Measurements from ENCODE around the gene SCLT1.

SCLT1 gene

DNA sequence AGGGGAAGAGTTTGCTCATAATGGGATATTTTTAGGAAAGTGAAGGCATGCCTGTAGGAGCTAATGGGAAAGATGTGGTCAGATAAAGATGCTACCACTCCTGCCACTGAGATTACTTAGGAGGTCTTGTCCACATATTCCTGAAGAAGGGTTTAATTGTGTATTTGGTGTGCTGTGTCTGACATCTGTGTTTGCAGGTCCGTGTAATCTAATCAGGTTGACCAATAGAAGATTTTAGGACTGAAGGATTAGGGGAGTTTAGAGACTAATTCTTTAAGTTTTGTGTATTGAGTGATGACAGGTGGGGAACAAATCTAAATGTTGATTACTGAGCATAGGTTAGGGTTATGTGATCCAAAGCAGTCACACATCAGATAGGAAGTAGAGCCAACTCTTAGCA lies 226.6 kb downstream of the SCLT1 start:
- no peak for DNase-seq

DNA sequence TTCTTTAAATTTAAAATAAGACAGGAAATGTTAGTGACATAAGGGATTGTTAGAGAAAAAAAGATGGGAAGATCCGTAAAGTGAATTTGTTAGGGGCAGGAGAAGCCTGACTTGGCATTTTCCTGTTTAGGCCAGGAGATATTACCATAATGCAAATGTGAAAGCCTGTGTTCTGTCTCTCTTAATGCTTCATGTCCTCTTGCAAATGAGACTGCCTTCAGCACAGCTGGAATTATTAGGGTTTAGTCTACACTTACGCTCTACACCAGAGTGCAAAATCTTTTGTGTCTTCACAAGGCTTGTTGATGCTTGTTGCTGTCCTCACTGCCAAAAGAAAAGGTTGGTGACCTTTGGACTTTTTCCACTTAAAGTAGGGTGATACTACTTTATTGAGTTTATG lies 227.1 kb downstream of the SCLT1 start:
- DNase-seq = no peak

DNA sequence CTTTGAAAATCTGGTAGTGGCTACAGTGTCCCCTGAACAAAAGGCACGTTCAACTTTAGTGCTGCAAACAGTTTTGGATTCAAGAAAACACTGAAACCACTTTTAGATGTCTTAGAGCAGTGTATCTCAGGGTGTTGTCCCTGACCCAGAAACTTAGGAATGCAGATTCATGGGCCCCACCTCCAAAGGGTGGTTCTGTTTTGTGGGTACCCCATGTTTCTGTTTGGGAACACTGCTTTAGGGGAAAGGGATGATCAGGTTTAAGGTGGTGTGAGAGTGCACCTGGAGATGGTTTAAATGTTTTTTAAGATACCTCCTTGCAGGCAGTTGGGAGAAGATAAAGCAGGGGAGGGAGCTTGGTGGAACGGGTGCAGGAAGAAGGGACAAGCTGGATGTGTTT lies 228.2 kb downstream of the SCLT1 start:
- DNase-seq = no peak

DNA sequence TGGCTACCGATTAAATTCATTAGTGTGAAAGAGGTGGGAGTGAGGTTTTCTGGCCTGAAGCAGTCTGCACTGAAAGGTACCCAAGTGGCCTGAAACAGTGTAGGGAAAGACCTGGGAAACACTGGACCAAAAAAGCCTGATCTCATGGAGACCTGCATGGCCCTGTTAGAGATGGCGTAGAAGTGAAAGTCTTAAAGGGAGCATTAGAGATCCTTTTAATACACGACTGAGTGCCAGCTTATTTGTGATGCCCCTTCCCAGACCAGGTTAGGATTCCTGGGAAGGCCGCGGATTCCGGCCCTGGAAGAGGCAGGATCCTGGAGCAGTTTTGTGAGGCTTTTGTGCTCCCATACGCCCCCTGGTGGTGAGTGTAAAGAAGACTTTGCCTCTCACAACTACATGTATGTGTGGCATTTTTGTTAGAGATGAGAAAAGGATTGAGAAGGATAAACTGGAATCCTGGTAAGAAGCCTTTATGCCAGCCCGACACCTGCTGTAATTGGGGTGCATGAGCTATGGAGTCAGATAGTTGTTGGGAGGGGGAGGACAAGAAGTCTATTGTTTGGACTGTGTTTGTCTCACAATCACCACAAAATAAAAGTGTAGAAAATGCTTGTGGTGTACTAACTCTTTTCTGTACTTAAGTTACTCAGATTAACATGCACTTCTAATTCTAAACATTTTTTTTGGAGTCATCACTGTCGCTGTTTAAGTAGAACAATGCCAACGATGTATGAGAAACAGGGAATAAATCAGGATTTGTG lies 229.8 kb downstream of the SCLT1 start:
- peak; percentile 85 for DNase-seq

DNA sequence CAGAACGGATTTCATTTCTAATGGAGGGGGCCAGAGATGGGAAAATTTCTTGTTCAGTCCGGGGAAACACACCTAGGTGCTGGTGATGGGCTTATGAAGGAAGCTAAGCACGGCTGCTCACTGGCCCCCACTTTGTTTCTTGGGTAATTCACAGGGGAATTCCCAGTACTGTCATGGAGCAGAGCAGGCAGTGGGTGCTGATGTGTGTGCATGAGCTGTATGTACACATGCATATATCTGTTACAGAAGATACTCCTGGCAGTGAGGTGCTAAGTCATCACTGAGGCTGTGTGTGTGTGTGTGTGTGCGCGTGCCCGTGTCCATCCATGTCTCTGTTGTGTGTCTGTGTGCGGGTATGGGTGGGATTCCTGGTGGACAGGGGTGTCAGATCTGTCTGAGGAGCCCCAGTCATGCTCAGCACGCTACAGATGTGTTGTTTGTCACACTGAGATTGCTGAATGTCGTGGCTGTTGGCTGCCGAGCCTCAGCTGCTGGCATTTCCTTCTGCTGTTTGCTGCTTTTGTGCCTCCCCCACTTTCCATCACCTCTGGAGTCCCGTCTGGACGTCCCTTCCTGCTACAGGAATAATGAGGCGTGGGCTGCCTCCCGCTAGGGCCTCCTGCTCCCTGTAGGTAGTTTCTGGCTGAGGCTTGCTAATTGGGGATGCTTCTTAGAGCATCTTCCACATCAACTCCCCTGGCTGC lies 230.6 kb downstream of the SCLT1 start:
- DNase-seq = no peak

DNA sequence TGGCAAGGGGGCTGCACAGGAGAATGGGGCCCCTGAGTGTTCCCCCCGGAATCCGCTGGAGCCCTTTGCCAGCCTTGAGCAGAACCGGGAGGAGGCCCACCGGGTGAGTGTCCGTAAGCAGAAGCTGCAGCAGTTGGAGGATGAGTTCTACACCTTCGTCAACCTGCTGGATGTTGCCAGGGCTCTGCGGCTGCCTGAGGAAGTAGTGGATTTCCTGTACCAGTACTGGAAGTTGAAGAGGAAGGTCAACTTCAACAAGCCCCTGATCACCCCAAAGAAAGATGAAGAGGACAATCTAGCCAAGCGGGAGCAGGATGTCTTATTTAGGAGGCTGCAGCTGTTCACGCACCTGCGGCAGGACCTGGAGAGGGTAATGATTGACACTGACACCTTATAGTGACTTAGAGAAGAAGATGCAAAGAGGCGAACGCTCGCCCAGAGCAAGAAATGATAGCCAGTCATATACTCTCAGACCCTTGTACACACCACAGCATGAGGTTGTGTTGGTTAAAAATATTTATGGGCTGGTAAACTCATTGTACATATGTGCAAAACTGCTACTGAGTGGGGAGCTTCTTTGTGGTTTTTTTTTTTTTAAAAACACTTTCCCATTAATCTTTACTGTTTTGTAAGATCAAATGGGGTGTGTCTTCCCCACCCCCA lies 231.4 kb downstream of the SCLT1 start:
- DNase-seq = no peak

DNA sequence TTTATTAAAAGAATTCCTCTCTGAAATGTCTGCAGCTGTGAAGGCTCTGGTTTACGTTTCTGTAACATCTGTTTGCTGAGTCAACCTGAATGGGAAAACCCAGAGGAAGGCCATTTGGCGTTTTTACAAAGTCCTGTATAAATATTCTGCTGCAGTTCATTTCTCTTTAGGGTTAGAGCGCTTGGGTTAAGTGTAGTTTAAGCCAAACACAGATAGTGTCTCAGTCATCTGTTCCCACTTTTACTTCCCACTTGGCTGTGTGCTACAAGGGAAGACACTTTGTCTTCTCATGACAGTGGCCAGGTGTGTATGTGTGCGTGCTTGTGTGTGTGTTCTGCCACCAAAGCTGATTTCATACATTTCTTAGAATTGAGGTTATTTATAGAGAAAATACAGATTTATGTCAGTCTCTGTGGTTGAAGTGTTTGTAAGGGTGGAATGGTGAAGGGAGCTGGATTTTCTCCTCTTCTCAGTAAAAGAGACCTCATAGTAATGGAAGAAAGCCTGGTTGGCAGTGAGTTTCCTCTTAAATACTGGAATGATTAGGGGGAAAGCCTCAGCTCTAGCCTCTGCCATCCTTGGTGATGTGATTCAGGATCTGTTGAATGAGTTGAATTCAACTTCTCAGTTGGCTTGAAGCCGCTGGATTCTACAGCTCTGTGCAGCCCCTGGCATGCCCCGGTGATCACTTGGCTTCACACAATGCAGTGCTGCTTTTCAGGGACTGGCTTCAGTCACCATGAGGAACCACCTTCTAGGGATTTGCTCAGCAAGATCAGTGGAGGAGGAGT lies 233.3 kb downstream of the SCLT1 start:
- peak; percentile 55 for DNase-seq

DNA sequence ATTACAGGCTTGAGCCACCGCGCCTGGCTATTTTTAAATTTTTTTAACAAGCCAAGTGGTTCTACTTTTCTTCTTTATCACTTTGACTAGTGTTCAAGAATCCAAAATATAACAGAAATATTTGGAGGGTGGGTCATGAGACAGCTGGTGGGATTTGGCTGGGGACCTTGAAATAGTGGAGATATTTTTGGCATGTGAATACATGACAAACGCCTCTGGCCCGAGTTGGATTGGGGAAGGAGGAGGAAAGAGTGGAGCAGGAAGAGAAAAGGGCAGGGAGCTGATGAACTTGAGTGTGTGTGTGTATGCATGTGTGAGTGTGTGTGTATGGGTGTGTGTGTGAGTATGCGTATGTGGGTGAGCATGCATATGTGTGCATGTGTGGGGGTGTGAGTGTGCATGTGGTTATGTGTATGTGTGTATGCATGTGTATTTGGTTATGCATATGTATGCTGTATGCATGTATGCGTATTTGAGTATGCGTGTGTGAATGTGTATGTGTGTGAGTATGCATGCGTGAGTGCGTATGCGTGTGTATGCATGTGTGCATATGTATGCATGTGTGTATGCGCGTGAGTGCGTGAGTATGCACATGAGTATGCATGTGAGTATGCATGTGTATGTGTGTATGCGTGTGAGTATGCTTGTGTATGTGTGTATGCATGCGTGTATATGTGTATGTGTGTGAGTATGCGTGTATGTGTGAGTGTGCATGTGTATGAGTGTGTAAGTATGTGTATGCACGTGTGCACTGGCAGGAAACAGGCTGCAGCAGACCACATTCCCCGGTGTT lies 234.3 kb downstream of the SCLT1 start:
- DNase-seq = peak; percentile 70

DNA sequence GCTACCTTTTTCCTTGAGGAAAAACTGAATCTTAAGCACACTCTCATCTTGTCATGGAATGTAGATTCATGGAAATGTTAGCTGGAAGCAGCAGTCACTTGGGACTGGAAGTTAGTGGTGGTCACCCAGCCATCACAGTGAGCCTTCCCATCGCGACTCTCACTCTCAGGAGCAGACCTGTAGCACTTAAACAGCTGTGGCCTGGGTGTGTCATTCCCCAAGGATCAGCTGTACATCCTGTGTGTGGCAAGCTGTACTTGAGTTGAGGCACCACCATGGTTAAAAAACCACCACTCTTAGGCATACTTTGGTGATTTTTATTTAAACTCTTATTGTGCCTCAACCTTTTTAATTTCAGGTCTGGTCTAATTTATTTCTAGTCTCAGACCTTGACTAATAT lies 237.1 kb downstream of the SCLT1 start:
- DNase-seq = no peak

DNA sequence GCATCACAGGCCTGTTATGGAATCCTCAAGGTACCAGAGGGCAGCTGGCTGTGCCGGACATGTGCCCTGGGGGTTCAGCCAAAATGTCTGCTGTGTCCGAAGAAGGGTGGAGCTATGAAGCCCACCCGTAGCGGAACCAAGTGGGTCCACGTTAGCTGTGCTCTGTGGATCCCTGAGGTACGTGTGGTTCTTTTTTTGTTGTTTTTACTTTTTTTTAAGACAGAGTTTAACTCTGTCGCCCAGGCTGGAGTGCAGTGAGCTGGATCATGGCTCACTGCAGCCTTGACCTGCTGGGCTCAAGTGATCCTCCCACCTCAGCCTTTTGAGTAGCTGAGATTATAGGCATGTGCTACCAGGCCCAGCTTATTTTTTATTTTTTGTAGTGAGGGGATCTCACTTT lies 237.7 kb downstream of the SCLT1 start:
- no peak for DNase-seq

DNA sequence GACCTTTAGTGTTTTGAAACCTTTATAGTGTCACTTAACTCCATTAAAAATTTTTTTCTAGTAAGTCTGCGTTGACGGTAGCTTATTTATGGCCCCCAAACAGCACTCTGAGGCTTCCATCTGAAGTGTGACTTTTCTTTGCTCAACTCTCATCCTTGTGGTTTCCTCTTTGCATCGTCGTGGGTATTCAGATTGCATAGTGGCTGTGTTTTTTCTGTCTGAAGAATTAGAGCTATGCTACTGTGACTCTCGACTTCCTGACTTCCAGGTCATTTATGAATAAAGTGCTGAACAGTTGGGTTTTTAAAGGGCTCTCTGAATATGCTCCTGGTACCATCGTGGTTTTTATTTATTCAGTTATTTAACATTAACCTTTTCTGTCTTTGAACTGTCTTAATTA lies 238.9 kb downstream of the SCLT1 start:
- DNase-seq = no peak

DNA sequence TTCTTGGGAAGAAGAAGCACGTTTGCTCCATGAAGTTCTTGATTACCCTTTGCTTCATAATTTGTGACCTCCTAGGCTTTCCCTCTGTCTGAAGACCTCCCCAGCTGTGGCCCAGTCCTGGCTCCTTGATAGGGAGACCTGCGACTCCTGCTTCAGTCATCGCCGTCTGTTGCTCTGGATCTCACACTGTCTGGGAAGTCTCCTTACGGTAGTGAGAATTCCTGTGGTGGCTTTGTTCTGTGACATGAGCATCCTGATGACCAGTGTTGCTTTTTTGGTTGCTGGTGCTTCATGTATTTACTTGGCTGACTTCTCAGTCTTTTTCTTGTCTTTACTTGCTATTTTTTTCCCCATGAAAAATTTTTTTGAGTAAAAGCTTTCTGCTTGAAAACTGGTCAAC lies 239.6 kb downstream of the SCLT1 start:
- DNase-seq = no peak

DNA sequence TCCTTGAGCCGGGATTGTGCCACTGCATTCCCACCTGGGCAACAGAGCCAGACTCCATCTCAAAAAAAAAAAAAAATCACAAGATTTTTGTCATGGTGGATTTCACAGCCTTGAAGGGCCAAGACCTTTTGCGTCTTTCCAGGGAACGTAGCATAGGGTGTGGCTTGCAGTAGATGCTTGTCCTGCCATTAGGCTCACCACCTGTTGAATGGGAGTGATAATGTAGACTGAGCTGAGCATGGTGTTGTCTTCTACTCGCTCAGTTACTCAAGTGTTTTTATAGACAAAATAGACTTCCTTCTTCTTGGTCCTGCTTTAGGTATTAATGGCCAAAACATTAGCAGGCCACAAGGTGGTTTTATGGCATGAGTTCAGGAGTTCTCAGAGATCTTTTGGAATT lies 243.1 kb downstream of the SCLT1 start:
- DNase-seq = no peak

DNA sequence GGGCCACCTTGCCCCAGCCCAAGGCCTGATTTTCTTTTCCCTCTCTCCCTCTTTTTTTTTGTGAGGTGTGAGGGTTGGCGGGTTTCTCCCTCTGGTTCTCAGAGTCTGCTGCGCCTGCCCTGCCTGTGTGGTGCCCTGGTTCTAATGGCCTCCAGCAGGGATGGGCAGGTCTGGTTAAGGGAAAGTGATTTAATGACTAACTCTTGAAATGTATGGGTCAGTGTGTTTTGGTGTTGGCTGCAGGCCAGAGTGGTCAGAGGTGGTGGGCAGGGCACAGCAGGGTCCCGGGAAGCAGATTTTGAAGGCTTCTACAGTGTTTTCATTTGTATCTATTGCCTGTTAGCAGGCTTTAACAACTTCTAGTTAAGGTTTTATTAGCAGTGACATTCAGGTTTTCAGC lies 244.9 kb downstream of the SCLT1 start:
- no peak for DNase-seq

DNA sequence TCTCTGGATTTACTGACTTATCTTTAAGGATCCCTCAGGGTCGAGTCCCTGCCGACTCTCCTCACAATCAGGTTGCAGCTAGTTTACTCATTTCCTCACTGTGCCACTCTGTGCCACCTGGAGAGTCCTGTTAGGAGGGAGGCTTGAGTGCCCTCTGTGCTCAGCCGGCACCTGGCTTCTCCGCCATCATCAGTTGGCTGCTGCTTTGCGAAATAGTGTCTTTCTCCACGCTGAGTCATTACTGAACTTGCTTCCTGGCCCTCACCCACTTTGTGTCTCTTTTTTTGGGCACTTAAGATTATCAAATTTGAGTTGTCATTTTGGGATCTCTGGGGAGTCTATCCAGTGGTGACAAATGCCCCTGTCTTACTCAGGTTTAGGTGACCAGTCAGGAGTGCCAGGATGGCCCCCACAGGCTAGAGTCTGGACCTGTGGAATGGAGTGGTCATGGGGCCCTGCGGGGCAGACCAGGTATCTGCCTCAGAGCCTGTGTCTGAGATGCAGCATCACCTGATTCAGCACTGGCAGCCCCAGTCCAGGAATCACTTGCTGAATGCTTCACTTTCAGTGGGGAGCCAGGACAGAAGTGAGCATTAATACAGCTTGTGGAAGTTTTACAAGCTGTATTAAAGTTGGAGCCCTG lies 246.1 kb downstream of the SCLT1 start:
- no peak for DNase-seq

DNA sequence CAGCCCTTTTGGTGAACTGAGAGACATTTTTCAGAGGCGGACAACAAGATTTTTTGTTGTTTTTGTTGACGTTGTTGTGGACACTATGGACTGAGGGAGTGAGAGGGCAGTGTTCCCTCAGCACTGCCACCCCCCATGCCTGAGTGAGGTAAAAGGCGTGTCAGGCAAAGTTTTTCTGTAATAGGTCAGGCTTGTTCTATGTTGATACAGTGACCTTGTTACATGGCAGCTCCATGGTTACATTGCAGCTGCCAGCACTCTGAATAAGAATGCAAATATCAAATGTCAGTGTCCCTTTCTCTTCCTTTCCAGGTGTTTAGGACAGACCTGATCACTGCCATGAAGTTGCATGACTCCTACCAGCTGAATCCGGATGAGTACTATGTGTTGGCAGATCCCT lies 247.3 kb downstream of the SCLT1 start:
- DNase-seq = no peak

DNA sequence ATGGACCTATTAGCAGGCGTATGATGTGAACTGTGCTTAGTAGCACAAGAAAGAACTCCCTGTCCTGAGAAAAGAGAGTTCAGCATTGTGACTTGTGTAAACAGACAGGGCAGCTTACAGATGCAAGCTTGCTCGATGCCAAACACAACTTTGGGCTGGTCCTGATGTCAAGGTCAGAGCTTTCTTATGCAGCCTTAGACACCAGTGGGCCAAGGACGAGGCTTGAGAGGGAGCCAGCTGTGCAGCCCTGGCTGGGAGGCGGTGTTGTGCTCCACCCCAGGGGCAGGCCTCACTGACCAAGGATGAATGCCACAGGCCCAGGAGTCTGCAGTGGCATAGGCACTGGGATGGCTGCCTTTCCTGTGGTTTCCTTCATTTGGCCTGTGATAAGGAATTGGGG lies 248.4 kb downstream of the SCLT1 start:
- DNase-seq = no peak

DNA sequence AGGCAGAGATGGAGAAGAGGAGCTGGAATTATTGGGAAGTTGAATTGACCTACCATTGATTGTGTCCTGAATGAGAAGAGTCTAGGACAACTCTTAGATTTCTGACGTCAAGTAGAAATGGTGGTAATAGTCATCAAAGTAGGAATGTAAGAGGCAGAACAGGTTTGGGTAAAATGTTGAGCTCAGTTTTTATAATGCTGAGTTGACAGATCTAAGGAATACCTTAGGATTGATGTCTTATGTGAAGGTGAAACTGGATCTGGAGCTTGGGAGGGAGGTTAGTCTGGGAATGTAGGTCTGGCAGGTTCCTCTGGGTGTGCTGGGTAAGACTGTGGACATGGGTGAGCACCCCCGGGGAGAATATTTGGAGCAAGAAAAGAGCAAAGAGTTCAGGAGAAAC lies 251.9 kb downstream of the SCLT1 start:
- DNase-seq = no peak

DNA sequence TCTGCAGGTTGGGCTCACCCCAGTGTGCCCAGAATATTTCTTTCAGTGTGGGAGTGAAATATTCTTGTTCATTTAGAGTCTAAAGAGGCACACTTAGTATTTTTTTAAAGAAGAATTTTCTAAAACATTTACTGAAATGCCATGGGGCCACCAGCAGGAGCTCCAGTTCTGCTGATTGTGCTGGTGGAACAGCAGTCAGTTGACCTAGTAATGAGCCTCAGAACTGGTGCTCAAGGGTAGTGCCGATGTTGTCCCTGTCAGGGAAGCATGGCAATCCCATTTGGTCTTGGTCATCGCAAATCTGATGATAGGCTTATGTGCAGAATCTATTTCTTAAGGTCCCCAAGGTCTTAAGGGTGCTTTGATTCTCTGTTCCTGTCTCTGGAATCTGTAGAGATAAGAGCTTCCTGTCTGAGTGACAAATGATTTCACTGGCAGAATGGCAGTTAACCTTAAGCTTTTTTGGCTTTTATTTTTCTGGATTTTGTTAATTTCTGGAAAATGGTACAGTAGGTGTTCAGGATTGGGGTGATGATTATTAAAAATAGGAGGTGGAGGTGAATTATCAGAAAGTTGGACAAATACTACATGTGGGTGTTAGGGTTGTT lies 252.5 kb downstream of the SCLT1 start:
- DNase-seq = no peak

DNA sequence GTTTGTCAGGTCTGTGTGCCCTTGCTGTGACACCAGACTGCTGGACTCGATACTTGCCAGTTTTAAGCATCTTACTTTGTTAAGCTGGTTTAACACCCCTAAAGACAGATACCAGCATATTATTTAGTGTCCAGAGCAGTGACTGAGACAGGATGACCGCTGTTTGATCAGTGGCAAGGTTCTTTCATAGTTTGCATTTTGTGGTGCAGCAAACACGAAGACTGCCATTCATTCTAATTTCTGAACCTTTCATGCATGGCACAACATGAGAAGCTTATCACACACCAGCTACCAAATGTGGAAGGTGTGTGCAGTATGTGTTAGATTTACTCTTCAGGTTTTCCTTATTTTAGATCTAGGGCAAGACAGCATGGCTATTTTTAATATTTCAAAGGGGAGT lies 255.7 kb downstream of the SCLT1 start:
- no peak for DNase-seq

DNA sequence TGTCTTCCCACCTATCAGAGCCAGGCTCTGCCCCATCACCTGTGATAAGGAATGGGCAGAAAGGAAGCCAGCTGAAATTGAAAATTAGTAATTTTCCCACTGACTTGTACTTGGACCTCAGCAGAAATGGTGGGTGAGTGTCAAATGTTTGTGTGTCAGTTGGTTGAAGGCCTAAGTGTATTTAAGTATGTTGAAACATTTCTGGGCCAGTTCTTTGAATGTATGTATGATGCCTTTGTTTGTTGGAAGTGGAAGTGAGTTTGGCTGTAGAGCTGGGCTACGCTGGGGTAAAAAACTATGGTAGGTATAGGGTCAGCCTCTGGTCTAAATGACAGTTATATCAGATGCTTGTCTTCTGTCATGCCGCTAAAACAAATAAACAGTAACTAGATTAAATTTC lies 256.1 kb downstream of the SCLT1 start:
- no peak for DNase-seq

Data from right hindlimb (tissue), 1 donor.